NCI-H510A (cell line): ENCODE data around the gene LDLRAD4.

Source experiments
- DNase-seq: peaks from one replicate; lab custom pipeline; 2025; lab: John Stamatoyannopoulos, UW

The LDLRAD4 gene

GRCh38 chr18:13202571-13202970, 16.0 kb upstream of the LDLRAD4 start:
- DNase-seq: no peak

DNA sequence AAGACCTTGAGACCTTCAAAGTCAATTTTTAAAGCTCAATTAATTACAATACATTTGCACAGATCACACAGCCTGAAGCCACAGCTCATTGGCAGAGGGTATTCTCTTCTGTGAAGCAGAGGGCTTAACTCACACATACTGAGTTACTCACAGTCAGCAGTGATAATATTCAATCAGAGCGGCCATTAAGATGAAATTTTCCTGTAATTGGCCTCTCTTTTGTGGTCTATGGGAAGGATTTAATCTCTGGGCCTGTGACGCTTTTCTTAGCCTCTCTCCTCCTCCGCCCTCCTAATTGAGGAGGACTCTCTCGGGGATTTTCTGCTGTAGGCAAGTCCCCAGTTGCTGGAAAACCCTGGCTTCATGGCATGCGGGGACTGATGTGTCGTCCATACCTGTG, 12.3 kb upstream of the LDLRAD4 start:
- DNase-seq: no peak

DNA sequence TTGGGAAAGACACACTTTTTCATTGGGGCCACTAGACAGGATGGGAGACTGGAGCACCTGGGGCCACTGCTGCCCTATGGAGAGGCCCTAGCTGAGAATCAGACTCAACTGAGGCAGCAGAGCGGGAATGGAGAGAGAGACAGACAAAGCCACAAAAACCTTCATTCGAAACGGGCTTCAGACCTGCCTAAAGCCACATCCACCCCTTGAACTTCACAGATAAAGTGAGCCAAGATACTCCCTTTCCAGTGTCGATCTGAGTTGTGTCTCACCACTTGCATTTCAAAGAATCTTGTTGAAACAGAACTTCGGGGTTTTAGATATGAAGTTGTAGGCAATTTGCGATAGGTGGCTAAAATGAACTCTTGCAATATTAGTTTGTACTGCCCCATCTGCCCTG, 11.3 kb upstream of the LDLRAD4 start:
- no peak for DNase-seq

GRCh38 chr18:13211534-13211933, 7.0 kb upstream of the LDLRAD4 start:
- DNase-seq: no peak

DNA sequence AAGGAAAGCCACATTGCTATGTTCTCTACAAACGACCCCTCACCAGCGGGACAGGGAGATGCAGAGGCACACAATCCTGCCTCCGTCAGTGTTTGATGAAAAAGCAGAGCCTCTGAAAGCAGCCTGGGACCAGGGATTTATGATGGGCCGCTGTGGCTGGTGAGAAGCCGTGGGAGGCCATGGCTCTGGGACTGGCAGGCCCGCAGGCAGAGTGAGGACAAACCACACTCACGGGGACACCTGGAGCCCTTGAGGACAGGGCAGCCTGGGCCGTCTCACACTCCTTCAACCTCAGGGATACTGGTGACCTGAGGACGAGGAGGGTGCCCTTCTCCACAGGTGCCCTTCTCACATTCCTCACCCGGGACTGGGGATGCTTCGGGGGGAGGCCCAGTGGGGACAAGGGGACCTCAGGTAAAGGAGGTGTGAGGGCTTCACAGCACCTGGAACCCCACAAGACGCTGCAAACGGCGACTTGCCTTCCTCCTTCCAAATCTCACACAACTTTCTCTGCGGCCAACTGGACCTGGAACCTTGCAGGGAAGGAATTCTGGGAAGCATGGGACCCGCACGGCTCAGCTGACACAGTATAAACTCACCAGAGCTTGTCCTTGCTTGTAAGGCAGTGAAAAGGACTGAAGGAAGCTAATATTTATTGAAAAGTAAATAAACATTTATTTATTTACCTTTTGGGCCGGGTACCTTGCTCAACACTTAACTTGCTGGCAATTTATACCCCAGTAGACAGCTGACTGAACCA, 5.3 kb upstream of the LDLRAD4 start:
- DNase-seq: no peak

DNA sequence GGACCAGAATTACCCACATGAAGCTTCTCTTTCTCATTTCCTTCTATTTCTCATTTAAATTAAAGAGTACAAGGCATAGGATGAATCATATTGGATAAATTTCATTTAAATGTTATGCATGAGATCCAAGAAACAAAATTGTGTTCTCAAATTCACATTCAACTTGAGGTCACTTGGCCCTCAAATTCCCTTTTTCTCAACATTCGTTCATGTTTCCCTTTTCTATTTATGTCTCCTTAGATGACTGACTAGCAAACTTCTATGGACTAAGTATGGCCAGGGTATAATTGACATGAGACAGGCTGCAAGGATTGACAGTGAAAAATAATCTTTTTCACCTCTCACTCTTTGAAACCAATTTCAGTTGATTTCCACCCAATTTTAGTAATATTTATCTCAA, 4.0 kb upstream of the LDLRAD4 start:
- DNase-seq: no peak

- peak; percentile 20 for DNase-seq
Observed at GRCh38 chr18:13216092-13216582, 2.4 kb upstream of the LDLRAD4 start.

GRCh38 chr18:13216711-13217465, 1.7 kb upstream of the LDLRAD4 start:
- DNase-seq: no peak

GRCh38 chr18:13217466-13217961, 1.0 kb upstream of the LDLRAD4 start:
- DNase-seq: peak; percentile 15

DNA sequence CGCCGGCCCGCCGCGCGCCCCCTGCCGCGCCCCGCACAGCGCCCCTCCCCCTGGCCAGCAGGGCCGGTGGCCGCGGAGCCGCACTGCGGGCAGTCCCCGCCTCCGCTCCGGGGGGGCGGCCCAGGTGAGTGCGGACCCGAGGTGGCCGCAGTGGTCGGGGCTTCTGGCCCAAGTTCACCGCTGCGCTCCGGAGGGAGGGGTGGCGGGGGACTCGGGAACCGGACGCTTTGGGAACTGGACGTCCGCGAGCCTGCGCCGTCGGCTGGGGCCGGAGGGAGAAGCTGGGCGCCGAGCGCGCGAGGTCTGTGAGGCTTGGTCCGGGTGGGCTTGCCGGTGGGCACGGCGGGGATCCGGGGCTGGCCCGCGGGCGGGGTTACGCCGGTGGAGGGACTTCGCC, 591 bp upstream of the LDLRAD4 start:
- no peak for DNase-seq

DNA sequence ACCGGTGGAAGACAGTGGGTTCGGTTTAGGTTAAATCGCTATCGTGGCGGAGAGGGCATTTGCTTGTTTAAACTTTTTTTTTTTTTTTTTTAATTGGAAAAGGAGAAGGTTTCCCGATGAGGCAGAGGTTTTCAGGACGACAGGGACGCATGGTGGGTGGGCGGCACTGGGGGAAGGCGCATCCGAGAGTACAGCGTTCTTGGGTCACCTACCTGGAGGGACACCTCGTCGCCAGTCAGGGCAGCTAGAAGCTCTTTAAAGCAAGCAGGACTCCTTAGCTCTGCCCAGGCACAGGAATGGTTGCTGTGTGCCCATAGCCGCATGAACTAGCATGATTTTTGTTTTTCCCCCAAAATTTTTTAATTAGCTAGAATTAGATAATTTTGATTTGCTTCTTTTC, 437 bp downstream of the LDLRAD4 start:
- DNase-seq: no peak

DNA sequence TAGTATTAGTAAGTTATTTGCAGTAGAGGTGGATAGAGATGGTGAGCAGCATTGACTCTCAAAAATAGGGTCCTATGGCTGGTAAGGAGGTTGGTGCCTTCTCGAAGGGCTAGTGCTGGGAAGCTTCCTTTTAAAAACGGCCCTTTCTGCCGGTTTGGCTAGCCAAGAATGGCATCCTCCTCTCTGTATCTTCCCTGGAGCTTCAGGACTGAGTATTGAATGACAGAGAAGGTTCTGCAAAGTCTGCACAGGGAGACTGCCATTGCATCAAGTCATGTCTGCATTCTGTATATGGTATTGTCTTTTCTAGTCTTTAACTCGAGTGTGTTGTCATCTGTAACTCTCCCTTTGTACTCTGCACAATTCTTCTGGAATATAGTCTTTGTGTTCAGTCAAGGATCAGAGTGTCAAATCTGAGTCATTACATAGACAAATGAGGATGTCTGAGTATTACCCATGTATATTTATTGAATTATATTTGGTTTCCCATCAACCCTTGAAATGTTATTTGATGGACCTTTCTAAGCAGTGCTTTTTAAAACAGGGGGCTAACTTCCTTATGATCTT, 1.1 kb downstream of the LDLRAD4 start:
- DNase-seq: no peak

DNA sequence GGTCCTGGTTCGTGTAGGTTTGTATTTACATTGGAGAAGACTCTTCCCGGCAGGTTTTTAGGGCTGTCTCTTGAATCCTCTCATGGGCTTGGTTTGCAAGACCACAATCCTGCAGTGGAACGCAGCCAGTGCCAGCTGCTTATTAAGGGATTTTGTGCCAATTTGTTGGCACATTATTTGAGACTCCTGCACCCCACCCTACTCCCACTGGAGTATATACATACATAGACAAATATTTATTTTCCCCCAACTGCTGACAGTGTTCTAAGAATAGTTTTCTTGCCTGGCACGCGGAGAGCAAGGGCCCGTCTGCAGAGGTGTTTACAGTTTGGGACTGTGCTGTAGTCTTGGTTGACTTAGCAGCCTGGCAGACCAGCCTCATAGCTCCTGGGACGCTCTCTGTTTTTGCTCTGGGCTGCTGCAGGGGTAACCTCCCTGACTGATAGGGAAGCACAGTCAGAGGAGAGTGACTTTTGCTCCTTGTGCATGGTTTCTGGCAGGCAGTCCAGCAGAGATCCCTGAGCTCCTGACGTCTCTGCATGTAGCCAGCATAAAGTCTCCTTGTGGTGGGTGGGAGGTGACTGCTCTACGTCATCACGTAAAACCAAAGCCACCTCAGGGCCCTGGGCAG, 1.9 kb downstream of the LDLRAD4 start:
- DNase-seq: no peak

GRCh38 chr18:13221869-13222855, 3.6 kb downstream of the LDLRAD4 start:
- DNase-seq: peak; percentile 27

- DNase-seq: peak; percentile 40
Observed at GRCh38 chr18:13222856-13223281, 4.3 kb downstream of the LDLRAD4 start.

GRCh38 chr18:13223311-13224143, 5.0 kb downstream of the LDLRAD4 start:
- DNase-seq: no peak

- no peak for DNase-seq
Observed at GRCh38 chr18:13225261-13225660, 6.7 kb downstream of the LDLRAD4 start.

DNA sequence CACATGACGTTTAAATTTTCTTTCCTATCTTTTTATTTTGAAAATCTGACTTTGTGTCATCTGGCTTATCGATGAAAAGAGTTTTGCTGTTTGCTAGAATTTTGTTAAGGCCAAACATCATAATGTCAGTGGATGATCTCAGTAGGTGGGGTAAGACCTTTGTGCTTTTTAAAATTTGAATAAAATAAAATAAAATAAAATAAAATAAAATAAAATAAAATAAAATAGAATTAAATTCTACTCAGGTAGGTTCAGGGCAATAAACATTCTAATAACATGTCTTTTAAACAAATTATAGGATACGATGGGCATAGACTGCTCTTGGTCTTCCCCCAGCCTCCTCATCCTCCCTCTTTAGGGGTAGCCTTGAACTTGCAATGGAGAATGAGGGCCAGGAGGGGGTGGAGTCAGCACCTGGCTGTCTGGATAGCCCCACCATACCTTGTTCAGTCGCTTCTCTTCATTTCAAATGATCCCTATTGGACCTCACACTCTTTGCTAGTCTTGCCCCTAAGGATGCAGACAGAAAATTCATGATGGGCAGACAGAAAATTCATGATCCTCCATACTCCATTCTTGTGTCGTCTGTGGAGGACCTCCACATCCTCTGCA, 8.1 kb downstream of the LDLRAD4 start:
- no peak for DNase-seq

DNA sequence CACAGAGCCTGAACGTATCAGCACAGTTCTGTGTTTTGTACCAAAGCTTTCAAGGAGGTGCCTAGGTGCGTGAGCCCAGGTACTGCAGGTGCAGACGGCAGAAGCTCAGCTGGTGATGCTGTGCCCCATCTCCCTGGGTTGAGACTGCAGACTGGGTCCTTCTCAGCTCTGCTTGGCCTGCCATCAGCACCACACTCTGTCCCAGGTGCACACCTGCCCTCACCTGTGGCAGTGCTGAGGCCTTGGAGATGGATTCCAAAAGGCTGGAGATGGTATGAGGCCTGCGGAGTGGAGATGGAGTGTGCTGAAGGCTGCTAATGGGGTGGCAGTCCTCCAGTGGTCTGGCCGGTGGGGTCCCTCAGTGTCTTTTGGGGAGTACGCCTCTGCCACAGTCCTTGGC, 9.3 kb downstream of the LDLRAD4 start:
- DNase-seq: no peak
